Measurements from ENCODE around the gene SPPL3.
"Not testable (repeated sequence)": the region's sequence is repeated elsewhere in the genome, so short reads cannot be mapped to it uniquely, and the experiment has no call there.

Gene SPPL3

DNA sequence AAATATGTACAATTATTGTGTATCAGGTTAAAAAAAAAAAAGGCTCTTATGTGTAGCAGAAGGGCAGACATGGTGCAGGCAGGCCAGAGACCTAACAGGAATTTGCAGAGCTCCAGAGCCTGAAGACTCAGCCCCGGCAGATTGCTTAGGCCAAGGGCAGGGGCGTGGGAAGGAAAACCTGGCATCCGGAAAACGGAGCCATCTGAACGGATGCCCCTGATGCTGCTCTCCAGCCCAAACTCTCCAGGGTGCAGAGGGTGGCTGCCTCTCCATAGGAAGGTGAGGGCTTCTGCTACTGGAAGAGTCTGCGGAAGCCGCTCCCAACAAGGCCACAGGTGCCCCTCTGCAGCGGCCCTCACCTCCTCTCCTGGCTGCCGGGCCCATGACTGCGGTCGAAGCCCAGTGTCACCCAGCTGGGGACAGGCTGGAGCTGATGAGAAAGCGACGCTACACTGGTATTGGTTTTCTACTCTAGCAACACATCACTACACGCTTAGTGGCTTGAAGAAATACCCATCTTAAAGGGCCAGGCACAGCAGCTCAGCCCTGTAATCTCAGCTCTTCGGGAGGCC is 159.2 kb downstream of the SPPL3 start:
- DNase-seq (ENCODE audit: low read depth in 2 of 2), result no peak

DNA sequence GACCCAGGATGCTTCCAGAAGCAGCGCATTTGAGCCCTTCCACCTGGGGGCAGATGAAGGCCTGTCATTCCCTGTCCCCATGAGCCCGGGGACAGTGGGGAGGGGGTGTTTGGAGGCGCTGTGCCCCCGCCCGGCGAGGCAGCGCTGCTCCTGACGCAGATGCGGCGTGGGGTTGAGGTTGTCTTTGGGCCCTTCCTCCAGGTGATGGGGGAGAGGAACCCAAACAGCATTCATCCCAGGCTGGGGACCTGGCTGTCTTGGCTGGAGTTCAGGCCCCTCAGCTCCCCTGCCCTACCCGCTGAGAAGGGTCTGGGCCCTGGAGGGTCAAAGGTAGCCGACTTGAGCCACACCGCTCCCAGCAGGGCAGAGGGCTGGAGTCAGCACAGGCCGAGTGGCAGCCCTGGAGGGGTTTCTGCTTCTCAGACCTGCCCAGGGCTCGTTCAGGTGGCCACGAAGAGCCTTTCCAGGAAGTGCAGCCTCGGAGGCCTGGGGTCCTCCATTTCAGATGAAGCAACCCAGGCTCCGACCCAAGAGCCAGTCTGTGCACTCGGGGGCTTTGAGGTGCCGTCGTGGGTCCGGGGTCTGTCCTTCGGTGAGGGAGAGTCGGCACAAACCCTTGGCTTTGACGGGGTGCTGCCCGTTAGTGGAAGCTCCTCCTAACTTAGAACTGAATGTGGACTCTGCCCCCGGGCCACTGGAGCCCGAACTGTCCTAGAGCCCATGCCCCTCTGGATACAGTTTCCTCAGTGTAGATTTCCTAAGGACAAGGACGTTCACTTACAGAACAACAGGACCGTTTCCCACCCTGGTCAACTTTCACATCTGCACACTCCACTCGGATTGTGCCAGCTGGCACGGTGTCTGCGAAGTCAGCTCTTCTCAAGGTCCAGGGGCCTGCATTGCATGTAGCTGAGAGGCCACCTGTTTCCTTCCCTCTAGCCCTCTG is 162.4 kb downstream of the SPPL3 start:
- DNase-seq (ENCODE audit: low read depth in 2 of 2), result no peak

DNA sequence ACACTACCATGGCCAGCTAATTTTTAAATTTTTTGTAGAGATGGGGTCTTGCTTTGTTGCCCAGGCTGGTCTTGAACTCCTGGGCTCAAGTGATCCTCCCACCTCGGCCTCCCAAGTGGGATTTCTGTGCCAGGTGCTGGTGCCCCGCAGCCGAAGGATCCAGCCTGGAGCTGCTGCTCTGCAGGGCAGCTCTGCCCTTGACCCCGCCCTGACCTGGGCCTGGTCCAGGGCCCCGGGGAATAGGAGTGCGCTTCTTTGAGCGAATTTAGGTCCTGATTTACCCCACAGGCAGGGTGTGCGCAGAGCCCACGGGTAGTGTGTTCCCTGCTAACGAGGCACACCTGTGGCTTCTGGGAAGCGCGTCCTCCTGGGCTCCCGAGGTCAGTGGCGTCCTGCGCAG is 163.3 kb downstream of the SPPL3 start:
- no peak for DNase-seq (ENCODE audit: low read depth in 2 of 2)

DNA sequence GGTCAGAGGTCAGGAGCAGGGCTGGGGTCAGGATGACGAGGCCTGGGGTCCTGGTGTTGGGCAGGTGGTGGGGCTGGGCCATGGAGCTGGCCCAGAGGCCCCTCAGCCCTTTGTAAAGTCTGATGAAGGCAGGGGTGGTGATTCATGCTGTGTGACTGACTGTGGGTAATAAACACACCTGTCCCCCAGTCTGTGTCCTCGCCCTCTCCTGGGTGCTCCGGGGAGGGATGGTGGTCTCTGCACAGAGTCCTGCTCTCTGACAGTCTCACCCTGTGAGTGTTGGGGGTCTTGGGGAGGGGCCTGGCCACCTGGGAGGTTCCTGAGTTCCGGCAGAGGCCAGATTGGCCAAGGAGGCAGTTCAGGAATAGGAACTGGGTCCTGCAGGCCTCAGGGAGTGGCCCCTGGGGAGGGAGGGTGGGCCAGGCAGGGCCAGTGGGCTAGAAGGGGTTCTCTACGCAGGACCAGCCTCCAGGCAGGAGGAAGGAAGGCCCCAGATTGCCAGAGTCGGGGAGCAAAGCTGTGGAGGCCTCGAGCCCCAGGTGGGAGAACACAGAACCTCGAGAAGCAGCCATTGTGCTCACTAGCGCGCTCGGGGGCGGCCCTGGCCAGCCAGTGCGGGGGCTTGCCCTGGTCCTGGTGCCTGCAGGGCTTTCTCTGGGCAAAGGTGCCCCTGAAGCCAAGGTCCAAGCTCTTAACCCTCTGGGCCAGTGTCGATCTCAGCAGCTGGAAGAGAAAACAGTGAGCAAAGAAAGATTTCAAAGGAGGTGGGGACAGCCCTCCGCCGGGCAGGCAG is 164.1 kb downstream of the SPPL3 start:
- DNase-seq (ENCODE audit: low read depth in 2 of 2), result no peak

DNA sequence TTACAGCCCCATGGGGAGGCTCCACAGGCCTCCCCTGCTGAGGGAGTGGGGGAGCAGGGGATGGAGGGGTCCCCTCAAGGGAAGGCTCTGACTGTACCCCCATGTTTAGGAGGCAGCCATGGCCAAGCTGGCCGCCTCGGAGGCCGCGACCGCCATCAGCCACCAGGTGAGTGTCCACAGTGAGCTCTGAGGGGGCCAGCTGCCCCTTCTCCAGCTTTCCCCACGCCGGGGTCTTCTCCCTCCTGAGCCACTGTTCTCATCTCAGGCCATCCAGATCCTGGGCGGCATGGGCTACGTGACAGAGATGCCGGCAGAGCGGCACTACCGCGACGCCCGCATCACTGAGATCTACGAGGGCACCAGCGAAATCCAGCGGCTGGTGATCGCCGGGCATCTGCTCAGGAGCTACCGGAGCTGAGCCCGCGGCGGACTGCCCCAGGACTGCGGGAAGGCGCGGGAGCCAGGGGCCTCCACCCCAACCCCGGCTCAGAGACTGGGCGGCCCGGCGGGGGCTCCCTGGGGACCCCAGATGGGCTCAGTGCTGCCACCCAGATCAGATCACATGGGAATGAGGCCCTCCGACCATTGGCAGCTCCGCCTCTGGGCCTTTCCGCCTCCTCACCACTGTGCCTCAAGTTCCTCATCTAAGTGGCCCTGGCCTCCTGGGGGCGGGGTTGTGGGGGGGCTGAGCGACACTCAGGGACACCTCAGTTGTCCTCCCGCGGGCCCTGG is 165.0 kb downstream of the SPPL3 start:
- no peak for DNase-seq (ENCODE audit: low read depth in 2 of 2)

DNA sequence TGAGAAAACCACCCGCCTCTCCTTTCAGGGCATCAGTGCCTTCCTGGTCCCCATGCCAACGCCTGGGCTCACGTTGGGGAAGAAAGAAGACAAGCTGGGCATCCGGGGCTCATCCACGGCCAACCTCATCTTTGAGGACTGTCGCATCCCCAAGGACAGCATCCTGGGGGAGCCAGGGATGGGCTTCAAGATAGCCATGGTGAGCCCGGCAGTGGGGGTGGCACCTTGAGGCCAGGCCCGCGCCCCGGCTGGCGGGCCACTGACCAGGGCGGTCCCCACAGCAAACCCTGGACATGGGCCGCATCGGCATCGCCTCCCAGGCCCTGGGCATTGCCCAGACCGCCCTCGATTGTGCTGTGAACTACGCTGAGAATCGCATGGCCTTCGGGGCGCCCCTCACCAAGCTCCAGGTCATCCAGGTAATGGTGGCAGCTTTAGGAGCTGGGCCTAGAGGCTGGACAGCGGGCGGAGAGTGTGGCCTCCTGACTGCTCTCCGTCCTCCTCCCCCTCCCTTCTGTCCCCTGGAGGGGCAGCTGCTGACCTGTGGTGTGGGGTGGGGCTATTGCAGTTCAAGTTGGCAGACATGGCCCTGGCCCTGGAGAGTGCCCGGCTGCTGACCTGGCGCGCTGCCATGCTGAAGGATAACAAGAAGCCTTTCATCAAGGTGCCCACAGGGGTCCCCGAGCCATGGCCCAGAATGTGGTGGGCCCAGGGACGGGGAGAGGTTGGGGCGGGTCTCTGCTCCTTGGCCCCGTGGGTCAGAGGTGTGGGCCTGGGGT is 165.7 kb downstream of the SPPL3 start:
- DNase-seq (ENCODE audit: low read depth in 2 of 2), result no peak

DNA sequence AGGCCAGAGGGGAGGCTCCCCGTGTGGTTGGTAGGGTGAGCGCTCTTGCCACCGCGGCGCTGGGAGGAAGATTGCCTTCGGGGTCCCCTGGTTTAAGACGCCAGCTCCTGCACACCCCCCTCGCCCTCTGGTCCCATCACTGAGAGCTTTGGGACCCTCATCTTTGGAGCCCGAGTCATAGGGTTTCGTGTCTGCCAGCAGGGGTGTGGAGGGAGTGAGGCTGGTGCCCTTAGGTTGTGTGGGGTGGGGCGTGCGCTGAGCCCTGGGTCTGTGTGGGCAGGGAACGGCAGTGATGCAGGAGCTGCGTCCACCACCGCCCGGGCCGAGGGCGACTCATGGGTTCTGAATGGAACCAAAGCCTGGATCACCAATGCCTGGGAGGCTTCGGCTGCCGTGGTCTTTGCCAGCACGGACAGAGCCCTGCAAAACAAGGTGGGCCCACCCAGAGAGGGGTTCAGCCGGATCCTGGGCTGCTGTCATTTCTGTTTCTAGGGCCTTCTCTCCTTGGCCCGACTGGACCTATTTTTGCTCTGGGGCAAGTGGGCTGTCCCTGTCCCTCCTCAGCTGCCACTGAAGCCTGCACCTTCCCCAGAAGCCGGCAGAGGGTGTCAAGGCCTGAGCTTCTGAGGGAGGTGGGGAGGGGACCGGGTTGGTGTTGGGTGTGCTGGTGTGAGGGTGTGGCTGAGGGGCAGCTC is 166.5 kb downstream of the SPPL3 start:
- DNase-seq (ENCODE audit: low read depth in 2 of 2), result no peak

DNA sequence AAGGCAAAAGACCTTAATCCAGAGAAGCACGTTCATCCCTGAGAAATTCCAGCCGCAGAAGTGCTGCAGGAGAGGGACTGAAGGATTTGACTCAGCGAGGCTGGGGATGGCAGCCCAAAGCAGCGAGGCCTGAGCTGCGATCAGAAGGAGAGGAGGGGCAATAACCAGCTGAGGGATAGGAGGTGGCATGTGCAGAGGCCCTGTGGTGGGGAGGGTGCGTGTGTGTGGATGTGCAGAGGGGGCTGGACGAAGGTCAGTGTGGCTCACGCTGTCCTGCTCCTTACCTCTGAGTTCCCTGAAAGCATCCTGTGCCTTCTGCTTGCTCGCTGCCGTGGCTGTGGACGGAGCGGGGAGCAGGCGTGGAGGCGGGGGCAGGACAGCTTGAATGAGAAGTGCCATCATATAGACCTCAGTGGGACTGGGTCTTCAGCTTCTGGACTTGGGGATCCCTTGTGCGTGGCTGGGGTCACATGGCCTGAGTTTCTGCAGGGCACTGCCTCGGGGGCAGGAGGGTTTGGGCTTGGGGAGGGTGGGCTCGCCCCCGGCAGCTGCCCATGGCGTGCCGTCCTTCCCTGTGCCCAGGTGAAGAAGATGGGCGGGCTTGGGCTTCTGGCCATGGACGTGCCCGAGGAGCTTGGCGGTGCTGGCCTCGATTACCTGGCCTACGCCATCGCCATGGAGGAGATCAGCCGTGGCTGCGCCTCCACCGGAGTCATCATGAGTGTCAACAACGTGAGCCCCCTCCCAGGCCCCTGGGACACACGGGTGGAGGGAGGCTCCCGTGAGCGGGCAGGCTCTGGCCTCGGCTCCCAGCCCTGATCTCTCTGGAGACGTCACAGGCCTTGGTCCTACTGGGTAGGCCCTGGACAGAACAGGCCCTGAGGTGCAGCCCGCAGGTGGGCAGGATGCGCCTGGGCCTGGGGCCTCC is 167.5 kb downstream of the SPPL3 start:
- no peak for DNase-seq (ENCODE audit: low read depth in 2 of 2)

DNA sequence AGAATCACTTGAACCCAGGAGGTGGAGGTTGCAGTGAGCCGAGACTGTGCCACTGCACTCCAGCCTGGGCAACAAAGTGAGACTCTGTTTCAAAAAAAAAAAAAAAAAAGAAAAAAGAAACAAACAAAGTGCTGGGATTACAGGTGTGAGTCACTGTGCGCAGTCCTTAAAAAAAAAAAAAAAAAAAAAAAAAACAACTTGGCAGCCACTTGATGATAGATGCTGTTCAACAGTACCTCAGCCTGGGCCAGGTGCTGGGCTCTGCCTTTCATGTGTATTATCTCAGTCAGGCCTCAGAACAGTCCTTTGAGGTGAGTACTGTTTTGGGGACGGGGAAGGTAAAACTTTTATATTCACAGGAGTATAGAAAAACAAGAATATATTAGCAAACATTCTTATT is 169.0 kb downstream of the SPPL3 start:
- DNase-seq (ENCODE audit: low read depth in 2 of 2), result no peak

DNA sequence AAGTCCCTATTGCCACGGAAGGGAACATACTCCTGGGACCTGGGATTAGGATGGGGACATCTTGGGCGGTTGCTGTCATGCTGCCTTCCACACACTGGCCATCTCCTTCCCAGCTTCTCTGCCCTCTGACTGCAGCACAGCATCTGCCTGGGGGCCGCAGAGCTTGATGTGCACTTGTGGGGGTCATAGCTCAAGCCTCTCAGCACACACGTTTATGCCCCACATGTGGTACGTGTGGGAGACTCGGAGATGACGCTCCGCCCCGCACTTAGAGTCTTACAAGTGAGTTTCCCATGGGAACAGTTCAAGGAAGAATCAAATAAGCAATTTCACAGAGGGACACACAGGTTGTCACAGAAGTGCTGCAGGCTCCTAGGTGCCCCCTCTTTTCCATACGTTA is 169.9 kb downstream of the SPPL3 start:
- no peak for DNase-seq (ENCODE audit: low read depth in 2 of 2)

DNA sequence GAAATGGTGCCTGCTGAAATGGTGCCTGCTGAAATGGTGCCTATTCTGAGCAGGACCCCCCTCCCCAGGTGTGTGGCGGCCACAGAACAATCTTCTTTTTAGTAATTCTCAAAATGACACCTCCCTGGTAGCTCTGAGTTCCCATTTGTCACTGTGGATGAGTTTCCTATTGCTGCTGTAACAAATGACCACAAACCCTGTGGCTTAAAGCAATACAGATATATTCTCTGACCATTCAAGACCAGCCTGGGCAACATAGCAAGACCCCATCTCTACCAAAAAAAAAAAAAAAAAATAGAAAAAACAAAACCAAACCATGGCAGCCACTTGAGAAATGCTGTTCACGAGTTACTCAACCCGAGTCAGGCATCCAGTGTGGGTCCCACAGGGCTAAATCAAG is 170.6 kb downstream of the SPPL3 start:
- no peak for DNase-seq (ENCODE audit: low read depth in 2 of 2)

DNA sequence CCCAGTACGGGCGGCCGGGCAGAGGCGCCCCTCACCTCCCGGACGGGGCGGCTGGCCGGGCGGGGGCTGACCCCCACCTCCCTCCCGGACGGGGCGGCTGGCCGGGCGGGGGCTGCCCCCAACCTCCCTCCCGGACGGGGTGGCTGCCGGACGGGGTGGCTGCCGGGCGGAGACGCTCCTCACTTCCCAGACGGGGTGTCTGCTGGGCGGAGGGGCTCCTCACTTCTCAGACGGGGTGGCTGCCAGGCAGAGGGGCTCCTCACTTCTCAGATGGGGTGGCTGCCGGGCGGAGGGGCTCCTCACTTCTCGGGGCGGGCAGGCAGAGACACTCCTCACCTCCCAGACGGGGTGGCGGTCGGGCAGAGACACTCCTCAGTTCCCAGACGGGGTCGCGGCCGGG is 172.0 kb downstream of the SPPL3 start:
- not testable (repeated sequence) for DNase-seq (ENCODE audit: low read depth in 2 of 2)

DNA sequence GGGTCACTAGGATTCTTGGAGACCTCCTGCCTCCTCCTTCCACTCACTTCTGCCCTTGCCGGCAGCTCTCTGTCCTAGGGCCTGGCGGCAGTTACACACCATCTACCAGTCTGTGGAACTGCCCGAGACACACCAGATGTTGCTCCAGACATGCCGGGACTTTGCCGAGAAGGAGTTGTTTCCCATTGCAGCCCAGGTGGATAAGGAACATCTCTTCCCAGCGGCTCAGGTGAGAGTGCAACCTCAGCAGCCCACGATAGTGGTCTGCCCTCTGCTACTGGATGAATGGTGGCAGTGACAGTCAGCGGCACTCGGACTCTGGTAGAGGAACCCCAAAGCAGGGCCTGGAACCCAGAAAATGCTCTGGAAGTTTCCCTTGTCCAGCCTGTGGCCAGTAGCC is 177.2 kb downstream of the SPPL3 start:
- no peak for DNase-seq (ENCODE audit: low read depth in 2 of 2)

DNA sequence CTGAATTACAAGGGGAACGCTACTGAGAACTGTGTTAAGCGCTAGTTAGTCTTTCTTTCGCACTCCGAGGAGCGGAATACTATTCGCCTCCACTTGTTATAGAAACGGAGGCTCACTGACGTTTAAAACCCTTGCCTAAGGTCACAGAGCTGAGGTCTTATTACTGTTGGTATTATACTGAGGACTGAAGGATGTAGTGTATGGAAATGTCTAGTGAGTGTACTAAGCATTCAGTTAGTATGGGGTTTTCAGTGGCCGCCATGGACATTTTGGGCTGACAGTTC is 177.7 kb downstream of the SPPL3 start:
- DNase-seq (ENCODE audit: low read depth in 2 of 2), result no peak

DNA sequence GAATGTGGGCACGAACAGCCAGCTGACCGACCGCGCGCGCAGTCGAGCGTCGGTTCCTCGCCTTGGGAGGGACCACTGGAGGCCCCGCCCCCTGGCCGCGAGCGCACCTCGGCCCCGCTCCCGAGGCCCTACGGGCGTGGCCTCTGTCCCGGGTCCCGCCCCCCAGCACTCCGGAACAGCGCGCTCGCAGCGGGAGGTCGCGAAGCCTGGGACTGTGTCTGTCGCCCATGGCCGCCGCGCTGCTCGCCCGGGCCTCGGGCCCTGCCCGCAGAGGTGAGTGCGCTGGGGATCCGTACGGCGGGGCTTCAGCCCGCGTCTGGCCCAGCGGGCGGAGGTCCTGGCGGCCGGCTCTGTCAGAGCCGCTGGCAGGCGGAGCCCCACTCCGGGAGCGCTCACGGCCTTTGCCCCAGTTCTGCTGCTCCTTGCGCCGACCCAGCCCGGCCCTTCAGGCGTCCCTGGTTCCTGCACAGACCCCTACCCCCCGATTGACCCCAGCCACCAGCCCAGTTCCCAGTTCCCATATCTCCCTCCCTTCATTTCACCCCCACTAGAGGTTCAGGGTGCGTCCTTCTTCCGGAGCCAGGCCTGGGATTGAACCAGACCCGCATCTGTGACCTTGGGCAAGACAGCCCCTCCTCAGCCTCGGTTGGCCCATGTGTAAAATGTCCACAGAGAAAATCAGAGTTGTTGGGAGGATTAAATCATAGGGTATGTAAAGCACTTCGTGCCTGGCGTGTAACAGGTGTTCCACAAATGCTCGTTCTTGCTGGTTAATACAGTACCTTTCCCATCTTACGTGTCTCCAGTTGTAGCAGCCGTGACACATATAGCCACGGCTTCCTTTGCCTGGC is 178.3 kb downstream of the SPPL3 start, which contains the start of gene ACADS:
Gene ACADS (plus strand): TSS at position 168 of the 851 bp plus-strand sequence. CDS start 60 bp downstream, at position 228.
- peak; percentile 70 to 84 for DNase-seq (ENCODE audit: low read depth in 2 of 2)

DNA sequence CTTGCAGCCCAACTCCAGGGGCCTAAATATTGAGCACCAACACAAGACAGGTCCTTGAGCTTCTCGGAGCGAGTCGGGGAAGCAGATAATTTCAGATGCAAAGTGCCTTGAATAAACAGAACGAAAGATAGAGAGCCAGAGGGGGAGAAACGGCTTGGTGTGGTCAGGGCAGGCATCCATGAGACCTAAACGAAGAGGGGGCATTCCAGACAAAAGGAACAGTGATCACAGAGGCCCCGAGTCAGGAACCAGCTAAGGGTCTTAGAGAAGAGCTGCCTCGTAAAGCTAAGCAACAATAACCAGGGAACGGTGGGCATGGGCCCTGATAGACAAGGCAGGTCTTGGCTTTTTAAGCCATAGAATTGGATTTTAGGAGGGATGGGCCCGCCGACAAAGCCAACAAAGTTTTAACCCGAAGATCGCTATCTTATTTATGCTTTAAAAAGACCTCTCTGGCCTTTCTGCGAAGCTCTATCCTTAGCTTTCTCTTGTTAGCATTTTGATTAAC is 179.0 kb downstream of the SPPL3 start:
- no peak for DNase-seq (ENCODE audit: low read depth in 2 of 2)

DNA sequence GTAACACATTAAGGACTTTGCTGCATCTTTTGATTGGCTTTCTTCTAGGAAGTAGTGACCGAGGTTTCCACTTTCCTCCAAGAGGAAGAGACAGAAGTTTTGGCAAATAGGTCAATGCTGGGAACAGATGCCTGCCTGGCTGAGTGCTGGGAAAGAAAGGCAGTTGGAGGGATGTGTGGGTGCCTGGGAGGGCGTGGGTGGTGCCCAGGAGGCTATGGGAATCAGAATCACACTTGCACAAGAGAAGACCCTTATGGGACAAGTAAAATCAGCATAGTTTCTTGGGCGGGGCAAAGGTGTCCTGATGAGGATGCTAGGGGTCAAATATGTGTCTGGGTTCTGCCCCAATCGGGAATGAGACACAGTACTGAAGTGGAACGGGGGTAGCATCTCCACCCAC is 179.4 kb downstream of the SPPL3 start:
- DNase-seq (ENCODE audit: low read depth in 2 of 2), result no peak

DNA sequence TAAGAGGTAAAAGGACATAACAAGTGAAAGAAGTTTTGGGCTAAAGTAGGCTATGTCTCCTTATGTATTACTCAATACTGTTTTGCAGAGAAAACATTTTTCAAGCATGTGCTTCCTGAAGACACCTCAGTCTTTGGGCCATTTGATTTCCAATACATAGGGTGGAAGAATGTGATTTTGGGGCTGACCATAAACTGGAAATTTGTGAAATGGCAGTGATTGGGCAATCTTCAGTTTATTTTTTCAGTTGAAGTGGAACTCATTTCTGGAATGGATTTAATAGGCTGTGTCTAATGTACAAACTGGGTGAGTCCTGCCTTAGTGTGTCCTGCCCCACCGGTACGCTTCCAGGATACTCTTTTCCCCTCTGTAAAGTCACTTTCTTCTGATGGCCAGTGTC is 181.4 kb downstream of the SPPL3 start:
- no peak for DNase-seq (ENCODE audit: low read depth in 2 of 2)

All from stimulated activated CD4-positive, alpha-beta T cell treated with anti-CD3 and anti-CD28 coated beads, Interleukin-1b, Interleukin-23, amount 100 ng/mL, for 1 hour (primary cell).